Stimulated activated CD4-positive, alpha-beta T cell treated with anti-CD3 and anti-CD28 coated beads, Interleukin-4, amount 100 ng/mL, for 4 hours (primary cell): ENCODE data around the gene NPDC1.

Source experiments
- DNase-seq, 2 experiments: peaks; one replicate each; pipeline ENCODE4 v3.0.0-alpha.2; 2020

NPDC1 gene

GRCh38 chr9:137023157-137023556 lies 22.8 kb downstream of the NPDC1 start:
- DNase-seq = no peak

DNA sequence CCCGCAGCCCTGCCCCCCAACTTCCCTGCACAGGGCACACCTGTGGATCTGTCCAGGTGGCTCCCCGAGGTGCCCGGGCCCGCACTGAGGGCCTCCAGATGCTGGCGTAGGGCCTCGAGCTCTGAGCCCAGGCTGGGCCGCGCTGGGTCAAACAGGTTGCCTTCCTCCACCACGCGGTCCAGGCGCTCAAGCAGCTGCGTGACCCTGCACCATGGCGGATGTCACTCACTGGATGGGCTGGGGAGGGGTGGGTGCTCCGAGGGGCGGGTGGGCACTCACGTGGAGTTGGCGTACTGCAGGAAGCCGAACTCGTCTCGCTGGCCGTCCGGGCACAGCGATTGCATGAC lies 23.3 kb downstream of the NPDC1 start:
- no peak for DNase-seq

GRCh38 chr9:137021979-137022661 lies 23.9 kb downstream of the NPDC1 start:
- peak; percentile 64 to 71 for DNase-seq

DNA sequence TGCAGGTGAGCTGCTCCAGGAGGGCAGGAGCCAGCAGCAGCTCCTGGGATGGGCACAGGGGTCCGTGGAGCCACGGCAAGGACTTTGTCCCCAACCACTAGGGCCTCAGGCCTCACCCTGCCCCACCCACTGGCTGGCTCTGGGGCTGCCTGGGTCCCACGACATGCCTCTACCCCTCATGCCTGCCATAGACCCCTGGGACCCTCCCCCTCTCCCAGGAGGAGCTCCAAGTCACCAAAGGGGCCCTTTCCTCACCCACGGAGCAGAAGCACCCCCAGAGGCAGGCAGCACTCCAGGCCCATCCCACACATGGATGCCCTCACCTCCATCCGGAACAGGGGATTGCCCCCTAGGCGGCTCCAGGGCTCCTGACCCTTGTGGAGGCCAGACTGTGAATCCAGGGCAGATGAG lies 24.4 kb downstream of the NPDC1 start:
- DNase-seq = no peak

DNA sequence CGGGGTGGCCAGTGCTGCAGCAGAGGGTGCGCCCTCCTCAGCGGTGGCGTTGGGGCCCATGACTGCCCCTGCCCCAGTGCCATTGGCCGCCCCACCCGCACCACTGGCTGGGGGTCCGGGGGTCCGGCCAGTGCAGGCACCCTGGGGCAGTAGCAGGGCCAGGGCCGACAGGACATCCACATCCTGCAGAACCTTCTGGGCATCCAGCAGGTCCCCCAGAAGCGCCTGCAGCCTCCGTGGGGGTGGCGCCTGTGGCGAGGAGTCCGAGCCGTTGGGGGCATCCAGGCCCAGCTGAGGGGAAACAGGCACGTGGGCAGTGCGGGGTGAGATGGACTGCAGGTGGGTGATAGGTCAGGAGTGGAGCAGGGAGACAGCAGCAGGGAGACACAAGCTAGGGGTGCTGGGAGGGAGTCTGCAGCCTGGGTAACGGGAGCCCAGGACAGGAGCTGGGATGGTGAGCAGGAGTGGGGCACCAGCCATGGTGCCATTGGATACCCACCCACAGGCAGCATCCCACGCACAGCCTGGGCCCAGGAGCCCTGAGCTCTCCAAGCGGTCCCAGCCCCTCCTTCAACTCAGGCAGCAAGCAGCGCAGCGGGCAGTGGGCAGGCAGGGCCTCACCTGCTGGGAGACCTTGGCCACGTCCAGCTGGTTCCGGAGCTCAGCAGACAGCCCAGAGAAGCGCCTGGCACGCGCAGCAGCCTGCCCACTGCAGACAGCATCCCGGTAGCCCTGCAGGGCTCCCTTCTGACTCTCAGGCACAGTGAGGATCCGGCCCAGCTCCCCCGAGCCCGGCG lies 25.0 kb downstream of the NPDC1 start:
- DNase-seq = no peak

DNA sequence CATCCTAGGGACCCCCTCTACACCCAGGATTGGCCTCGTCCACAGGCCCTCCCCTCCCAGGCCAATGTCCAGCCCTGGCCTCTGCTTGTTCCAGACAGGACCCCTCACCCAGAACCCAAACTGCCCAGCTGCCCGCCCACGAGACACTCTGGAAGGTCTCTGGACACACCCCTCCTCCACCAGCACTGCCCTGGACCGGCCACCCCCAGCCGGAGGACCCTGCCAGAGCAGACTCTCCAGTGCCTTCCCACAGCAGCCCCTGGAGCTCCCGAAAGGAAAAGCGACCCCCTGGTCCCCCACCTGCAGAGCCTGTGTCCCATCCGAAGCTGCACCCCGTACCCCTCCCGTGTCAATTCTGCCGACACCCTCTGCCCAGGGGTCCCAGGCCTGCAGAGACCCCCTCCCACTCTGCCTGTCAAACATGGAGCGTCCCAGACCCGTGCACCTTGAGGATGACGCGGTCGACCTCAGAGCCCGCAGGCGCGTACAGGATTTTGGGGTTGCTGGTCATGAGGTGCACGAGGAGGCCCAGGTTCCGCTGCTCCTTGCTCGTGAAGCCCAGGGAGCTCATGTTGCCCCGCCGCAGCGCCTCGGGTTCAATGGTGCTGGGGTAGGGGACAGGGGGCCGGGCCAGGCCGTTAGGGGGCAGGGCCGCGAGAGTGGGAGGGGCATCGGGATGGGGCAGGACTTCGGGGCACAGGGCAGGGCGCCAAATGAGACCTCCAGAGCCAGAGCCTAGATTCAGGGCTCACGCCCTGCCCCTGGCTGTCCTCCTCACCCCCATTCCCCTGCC lies 25.9 kb downstream of the NPDC1 start:
- no peak for DNase-seq

DNA sequence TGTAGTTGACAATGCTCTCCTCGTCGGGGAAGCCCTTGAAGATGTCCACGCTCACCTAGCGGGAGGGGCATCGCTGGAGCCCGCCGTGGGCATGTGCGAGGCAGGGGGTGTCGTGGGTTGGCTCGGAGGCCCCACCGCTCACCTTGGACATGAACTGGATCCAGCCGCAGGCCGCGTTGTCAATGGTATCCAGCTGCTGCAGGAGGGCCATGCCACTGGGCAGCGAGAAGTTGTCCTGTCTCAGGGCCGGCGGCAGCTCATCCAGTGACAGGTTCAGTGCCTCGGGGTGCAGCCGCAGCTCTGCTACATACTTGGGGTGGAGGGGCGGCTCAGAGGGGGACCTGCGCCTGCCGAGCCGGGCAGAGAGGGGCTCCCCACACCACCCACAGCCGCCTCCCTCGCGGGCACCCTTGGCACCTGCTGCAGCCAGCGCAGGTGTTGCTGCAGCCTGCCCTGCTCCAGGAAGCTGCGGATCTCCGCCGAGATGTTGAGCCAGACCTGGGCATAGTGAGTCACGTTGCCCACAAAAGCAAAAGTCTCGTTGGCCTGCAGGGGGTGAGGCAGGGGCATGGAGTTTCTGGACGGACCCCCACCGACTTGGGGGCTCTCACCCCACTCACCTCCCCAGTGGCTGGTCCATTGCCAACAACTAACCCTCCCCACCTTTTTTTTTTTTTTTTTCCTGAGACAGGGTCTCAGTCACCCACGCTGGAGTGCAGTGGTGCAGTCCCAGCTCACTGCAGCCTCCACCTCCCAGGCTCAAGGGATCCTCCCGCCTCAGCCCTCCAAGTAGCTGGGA lies 27.0 kb downstream of the NPDC1 start:
- no peak for DNase-seq

DNA sequence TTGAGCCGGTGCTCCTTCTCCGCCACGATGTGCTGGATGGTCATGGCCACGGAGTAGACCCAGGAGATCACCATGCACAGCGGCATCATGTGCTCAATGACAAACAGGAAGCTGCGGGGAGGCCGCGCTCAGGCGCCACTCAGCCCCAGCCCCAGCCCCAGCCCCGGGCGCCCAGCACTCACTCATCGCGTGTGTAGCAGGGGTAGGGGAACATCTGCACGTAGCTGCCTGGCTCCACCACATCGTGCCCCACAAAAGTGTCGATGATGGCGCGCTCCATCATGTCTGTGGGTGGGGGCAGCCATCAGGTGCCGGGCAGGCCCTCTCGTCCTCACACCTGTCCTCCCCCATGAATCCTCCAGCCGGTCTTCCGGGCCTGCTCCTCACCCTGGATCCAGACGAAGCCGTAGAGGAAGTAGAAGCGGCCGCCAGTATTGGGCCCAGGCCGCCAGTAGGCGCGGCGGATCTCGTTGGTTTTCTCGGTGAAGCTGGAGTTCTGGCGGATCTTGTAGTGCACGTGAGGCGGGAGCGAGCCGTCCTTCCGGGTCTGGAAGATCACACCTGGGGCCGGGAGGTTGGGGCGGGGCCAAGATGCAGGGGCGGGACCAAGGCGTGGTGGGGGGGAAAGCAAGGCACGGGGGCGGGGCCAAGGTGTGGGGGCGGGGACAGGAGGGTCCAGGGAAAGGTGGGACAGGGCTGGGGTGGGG lies 28.0 kb downstream of the NPDC1 start:
- DNase-seq = no peak

DNA sequence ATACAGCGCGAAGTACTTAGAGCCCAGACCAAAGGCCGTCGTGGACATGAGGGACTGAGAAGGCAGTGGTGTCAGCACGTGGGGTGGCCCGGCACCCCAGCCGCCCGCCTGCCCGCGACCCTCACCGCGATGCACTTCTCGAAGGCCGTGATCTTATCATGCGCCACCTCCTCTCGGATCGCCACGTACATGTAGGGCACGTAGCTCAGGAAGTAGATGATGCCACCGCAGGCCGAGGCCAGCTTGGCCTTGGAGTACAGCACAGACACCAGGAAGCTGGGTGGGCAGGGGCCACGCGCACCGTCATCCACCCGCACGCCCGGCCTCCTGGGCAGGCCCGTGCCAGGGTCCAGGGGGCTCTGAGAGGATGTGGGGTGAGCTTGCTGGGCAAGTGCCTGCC lies 28.9 kb downstream of the NPDC1 start:
- no peak for DNase-seq

- DNase-seq = no peak
These were observed 29.5 kb downstream of the NPDC1 start for GRCh38 chr9:137016436-137016835.

DNA sequence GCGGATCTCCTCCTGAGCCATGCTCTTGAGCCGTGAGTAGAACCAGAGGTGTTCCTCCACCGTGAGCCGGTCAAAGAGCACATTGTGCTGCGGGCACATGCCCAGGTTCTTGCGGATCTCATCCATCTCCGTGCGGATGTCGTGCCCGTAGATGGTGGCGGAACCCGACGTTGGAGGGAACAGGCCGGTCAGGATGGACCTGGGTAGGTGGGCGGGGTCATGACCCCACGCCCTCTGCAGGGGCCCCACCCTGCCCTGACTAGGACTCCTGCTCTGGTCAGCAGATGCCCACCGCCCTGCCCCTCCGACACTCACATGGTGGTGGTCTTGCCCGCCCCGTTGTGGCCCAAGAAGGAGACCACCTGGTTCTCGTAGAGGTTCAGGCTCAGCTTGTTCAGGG lies 30.0 kb downstream of the NPDC1 start:
- DNase-seq = no peak

DNA sequence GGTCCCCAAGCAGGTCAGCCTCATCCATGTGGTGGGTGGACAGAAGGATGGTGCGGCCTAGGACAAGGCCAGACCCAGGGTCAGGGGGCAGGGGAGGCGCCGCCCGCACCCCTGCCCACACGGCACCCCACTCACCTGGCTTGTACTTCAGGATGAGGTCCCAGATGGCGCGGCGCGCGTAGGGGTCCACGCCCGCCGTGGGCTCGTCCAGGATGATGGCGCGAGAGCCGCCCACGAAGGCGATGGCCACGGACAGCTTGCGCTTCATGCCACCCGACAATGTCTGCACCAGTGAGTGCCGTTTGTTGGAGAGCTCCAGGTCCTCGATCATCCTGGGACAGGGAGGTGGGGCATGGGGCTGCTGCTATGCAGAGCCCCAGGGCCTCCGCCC lies 30.4 kb downstream of the NPDC1 start:
- no peak for DNase-seq

DNA sequence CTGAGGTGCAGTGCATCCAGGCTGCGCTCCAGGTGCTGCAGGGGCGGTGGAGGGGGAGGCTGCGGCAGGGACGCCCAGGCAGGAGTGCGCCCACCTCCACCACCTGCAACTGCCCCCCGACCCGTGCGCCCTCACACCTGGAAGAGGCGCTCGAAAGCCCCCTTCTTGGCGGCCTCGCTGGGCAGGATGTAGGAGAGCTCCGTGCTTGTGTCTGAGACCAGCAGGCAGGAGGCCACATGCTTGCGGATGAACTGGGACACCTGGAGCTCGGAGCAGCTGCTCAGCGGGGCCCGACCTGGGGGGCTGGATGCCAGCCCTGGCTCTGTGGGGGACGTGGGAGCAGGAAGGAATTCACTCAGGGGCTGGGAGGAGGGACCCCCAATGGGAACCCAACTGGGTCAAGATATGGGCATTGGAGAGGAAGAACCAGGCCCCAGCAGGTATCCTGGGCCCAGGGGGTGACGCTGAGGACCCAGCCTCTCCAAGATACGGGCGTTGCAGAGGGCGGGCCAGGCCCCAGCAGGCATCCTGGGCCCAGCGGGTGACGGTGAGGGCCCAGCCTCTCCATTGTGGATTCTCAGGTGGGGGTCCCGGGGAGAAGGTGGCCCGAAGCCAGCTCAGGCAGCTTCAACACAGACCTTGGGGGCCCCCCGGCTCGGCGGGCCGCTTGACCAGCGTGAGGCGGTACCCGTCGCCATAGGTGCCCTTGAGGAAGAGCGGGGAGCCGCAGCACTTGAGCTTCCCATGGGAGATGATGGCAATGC lies 31.0 kb downstream of the NPDC1 start:
- no peak for DNase-seq

DNA sequence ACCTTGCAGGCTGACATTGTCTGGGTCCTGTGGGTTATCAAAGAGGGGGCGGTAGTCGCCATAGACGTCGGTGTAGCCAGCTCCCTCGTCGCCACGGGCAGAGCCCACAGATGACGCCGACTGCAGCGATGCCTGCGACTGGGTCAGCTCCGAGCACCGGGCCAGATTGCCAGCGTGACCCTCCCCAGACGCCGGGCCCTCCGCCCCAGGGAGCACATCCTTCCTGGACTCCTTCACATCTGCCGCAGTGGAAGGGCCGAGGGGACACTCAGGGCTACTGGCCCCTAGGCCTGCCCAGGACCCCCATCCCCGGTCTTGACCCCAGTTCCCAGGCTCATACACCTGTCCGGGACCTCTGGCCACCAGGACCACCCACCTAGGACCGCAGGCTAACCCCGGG lies 31.8 kb downstream of the NPDC1 start:
- no peak for DNase-seq

DNA sequence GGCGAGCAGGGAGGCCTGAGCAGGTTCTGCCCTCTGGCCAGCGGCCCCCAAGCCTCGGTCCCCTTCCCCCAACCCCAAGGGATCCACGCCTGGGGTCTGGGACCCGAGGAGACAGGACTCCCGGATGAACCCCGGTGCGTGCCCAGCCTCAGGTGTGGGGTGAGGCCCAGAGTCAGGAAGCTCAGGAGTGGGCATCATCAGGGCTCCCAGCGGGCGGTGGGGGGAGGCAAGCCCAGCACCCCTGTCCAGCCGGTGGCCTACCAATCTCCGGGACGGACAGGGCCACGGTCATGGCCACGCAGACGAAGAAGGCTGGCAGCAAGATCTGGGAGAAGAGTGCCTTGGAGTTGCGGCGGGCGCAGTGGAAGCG lies 32.4 kb downstream of the NPDC1 start:
- DNase-seq = no peak

DNA sequence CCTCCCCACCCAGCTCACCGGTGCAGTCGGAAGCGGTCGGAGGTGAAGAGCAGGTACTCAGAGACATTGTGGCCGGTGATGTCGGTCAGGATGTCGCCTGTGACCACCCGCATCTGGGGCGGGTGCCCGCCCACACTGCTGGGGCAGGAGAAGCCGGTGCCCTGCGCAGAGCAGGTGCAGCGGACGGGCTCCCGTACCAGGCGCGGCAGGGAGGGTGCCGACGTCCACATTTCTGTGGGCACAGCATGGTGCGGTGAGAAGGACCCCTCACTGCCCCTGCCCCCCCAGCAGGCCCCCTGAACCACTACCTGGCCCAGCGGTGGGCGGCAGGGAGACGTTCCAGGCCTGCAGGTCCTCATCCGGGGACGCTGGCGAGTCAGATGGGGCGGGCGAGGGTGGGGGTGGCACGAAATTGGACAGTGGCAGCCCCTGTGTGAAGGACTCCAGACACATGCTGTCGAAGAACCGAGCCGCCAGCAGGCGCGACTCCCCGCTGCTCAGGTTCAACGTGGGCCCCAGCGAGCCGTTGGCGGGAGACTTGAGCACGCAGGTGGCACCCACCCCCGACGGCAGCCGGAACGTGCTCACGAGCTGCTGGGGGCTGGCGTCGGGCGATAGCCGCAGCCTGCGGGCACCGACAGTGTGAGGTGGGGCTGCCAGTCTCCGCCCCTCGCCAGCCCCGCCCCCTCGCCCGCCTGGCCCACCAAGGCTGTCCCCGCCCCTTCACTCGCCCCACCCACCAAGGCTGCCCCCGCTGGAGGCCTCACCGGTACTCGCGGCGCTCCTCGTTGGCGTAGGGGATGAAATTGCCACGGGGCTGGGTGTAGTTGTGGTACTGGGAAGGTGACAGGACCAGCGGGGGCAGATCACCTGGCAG lies 33.0 kb downstream of the NPDC1 start:
- no peak for DNase-seq

DNA sequence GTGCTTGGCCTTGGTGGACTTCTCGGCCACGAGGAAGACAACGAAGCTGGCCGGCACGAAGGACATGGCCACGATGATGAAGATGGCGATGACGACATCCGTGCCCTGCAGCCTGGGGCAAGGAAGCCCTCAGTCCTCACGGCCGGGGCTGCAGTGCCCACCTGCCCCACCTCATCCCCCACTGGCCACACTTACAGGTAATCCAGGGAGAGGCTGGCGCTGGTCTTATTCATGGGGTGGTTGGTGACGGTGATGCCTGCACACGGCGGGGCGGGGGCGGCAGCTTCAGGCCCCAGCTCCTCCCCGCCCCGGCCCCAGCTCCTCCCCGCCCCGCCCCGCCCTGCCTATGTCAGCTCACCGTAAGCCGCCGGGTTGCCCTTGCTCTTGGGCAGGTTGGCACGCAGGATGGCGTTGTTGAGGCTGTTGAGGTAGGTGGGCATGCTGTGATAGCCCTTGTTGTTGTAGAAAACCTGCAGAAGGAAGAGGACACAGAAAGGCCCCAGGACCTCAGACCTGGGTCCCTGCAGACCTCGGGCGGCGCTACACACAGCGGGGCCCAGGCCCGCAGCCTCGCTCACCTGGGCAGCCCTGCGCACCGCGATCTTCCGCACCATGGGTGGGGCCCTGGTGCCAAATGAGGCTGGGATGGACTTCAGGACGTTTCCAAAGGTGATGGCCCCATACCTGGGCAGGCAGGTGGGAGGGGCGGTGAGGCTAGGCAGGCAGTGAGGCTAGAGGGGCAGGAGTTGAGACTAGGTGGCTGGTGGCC lies 33.9 kb downstream of the NPDC1 start:
- no peak for DNase-seq

DNA sequence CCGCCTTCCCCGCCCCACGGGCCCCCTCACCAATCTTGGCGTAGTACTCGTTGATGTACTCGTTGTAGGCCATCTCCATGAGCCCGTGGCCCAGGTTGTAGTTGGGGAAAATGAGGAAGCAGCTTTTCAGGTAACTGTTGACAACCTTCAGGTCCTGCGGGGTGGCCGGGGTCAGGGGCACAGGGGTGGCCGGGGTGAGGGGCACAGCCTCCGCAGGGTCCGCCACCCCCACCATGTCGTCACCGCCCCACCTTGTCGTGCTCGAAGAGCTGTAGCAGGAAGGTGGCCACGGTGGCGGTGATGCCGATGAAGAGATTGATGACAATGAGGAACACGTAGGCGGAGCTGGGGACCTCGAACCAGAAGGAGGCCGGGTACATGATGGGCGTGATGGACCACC lies 34.8 kb downstream of the NPDC1 start:
- no peak for DNase-seq

DNA sequence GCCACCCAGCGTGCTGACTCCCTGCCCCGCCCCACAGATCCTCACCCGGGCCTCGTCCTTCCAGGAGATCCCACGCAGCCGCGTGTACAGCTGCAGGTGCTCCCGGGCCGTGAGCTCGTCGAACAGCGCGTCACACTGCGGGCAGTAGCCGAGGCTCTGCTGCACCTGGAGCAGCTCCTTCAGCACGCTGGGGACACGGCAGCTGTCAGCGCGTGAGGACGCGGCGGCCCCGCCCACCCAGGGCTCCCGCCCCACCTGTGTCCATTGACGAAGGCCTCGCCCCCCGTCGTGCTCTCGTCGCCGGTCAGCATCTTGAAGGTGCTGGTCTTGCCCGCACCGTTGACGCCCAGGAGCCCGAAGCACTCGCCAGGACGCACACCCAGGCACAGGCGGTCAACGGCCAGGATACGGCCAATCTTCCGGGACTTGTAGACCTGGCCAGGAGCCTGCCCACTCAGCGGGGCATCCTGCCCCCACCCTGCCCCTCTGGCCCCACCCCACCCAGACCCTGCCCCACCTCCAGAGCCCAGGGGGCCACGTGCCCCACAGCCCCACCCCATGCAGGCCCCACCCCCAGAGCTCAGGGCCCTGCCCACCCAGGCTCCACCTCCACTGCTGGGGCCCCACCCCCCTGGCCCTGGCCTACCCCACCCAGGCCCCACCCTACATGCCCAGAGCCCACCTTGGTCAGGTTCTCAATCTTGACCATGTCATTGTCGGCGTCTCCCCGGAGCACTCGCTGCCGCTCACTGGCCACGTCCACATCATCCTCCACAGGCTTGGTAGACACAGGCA lies 35.8 kb downstream of the NPDC1 start:
- no peak for DNase-seq
